GM19467 (cell line): Measurements from ENCODE around the gene TMEM50A.
"Not testable (repeated sequence)": the region's sequence is repeated elsewhere in the genome, so short reads cannot be mapped to it uniquely, and the experiment has no call there.

Experiments
- ATAC-seq: cut with Tn5 transposase; IDR thresholded peaks from one replicate; pipeline ENCODE4 v1.9.1; 2021; ENCODE audit warnings: mild to moderate bottlenecking, moderate library complexity; ENCODE audit not compliant: unreplicated experiment

The TMEM50A gene

DNA sequence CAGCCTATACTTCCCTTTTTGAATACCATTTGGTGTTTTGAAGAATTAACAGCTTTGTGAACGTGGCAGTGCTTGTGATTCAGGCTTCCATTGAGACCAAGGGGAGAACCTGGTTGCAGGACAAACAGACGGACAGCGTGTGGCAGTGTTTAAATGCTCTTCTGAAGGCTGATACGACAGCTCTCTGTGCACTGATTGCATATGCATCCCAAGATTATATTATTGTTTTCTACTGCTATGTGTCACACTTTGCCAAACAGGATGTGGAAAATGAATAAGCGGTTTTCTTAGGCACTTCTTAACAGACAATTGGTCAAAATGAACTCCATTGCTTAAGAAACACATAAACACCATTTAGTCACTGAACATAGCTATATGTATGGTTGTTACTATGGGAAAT is 8.2 kb upstream of the TMEM50A start:
- not testable (repeated sequence) for ATAC-seq

DNA sequence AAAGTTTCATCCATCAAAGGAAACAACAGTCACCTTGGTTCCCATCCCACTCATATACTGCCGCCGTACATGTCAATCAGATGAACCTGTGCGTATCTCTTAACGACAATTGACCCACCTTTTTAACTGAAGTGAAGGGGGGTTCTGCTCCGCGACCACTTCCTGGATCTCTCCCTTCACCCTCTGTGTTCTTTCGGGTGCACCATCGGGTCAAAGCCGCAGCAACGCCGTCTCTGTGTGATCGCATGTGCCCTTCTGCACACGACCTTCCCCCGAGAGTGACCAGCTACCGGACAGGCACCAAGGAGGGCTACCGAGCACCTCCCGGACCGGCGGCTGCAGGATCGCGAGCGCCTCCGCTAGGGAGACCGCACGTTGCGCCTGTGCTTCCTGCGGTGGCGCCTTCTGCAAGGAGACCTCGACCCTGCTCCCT is 1.2 kb upstream of the TMEM50A start:
- peak; percentile 36 for ATAC-seq

DNA sequence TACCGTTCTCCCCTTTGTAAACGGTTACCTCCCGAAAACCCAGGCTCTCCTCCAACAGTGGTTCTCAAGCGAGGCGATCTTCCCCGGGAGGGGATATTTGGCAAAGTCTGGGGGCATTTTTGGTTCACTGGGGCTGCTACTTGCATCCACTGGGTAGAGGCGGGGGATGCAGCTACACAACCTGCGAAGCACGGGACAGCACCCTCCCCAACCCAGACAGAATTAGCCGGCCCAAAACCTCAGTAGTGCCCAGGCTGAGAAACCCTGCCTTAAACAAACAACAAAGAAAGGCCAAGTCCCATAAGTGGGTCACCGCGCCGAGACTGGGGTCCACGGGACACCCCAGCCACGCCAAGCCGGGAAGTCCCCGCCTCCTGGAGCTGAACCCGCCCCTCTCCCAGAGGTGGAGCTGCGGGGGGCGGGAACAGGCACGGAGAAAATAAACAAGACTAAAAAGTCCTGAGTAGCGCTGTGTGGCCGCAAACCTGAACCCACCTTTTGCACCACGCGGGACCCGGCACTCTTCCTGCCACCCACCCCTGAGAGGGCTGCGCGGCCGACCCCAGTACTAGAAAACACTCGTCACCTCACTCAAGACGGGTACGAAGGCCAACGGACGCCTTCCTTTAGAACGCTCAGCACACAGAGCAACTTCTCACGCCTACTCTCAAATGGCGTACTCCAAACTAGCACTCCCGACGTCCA is 499 bp upstream of the TMEM50A start:
- peak; percentile 34 for ATAC-seq

DNA sequence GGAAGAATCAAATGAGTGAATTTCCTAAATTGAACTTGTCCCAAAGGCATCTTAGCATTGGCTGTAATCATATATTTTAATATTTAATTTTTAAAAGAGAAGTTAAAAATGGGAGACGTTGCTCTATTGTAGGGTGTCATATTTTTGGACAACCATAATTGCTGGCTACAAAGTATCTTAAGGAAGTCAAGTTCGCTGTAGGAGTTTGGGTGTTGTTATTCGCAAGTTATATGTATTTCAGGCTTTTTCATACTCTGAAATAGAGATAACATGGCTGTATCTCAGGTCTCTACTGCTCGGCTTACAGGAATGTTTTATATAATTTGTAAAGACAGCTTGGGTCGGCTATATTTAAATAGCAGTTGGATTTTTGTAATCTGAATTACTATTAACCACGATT is 852 bp downstream of the TMEM50A start:
- ATAC-seq: no peak

DNA sequence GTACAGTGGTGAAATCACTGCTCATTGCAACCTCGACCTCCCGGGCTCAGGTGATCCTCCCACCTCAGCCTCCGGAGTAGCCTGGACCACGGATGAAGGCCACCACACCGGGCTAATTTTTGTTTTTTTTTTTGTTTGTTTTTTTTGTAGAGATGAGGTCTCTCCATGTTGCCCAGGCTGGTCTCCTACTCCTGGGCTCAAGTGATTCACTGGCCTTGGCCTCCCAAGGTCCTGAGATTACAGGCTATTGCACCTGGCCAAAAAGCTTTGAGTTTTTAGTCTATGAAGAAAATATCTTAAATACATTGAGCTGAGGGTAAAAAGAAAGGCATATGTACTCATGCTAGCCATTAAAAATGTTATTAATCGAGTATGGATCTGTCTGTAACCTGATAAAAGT is 3.6 kb downstream of the TMEM50A start:
- ATAC-seq: no peak

DNA sequence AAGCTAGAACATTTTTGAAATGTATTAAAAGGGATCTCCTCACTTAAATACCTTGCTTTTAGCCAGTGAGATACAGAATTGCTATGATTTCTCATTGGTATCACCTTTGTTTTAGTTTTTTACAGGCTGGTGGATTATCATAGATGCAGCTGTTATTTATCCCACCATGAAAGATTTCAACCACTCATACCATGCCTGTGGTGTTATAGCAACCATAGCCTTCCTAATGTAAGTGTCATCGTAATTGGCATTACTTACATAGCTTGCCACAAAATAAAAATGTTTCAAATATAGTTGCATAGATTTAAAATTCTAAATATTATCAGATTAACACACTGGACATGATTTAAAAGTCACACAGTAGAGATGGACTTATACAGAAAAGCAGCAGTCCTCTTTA is 4.7 kb downstream of the TMEM50A start:
- ATAC-seq: no peak

DNA sequence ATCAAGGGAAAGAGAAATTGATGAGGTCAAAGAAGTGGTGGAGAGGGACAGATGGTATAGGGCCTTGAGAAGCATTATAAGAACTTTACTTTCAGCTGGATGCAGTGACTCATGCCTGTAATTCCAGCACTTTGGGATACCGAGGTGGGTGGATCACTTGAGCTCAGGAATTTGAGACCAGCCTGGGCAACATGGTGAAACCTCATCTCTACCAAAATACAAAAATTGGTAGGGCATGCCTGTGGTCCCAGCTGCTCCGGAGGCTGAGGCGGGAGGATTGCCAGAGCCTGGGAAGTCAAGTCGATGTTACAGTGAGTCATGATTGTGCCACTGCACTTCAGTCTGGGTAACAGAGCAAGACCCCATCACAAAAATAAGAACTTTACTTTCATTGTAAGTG is 5.7 kb downstream of the TMEM50A start:
- ATAC-seq: no peak

DNA sequence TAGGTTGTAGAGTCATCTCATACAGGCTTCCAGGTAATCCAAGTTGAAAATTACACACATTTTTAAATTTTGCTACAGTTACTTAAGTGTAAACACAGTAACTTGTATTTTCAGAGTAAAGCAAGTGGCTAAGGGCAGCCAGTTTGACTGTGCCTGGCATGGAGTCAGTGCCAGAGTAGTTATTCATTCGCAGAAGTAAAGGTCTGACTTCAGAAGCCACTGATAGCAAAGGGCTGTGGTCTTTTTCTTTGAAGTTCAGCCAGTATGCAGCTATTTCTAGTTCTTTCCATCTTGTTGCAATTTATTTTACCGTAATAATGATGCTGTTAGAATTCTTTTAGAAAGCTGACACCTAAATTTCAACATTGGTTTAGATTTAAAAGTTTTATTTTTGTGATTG is 9.4 kb downstream of the TMEM50A start:
- ATAC-seq: no peak

DNA sequence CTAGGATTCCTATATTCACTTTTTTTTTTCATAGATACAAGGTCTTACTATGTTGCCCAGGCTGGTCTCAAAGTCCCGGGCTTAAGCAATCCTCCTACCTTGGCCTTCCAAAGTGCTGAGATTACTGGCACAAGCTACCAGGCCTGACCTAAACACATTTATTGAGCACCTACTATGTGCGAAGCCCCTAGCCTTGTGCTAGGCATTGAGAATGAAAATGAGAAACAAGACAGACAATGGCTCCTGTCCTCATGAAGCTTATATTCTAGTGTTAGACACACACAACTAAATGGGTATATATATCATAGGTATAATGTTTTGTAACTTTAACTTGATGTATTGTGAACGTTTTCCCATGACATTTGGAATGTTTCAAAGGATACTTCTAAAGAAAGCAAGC is 11.5 kb downstream of the TMEM50A start:
- no peak for ATAC-seq

DNA sequence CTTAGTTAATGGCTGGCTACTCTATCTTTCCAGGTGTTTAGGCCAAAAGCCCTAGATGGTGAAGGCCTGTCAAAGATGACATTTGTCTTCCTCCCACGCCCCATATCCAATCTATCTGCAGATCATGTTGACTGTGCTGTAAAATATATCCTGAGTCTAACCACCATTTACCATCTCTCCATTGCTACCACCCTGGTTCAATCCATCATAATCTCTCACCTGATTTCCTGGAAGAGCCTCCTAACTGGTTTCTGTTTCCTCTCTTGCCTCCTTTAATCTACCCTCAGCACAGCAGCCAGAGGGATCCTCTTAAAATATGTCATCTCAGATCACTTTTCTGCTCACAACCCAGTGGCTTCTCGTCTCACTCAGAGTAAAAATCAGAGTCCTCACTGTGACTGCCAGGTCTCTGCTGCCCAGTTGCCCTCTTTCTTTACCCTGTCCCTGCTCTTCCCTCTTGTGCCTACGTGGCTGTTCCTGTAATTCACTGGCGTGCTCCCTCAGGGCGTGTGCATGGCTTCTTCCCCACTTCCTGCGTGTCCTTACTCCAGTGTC is 17.8 kb downstream of the TMEM50A start:
- ATAC-seq: no peak

DNA sequence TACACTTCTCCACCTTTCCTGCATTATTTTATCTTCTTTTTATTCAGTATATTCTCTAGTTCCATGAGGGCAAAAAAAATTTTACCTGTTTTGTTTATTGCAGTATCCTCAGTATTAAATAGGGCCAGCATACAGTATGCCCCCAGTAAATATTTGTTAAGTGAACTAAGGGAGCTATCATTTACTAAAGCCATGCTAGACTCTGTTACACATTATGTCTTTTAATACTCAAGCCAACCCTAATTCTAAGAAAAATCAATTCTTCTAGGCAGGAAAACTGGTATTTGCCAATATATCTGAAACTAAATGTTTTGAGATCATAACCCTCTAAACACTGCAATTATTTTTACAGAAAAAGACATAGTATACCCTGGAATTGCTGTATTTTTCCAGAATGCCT is 18.3 kb downstream of the TMEM50A start:
- no peak for ATAC-seq

DNA sequence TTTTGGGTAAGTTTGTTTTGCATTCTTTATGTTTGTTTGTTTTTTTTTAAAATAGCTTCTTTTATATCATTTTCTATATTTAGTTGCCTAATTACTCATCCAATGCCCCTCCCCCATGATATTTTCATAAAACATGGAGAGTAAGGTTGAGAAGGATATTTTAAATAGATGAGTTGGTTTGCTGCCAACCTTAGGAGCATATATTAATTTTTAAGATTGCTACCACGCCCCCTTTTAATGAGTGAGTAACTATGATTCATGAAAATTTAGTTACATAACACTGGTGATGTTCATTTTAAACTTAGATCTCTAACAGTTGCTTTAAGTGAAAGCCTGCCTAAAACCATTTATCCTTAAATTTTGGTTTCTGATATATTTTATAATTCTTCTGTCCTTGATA is 18.7 kb downstream of the TMEM50A start:
- ATAC-seq: no peak

DNA sequence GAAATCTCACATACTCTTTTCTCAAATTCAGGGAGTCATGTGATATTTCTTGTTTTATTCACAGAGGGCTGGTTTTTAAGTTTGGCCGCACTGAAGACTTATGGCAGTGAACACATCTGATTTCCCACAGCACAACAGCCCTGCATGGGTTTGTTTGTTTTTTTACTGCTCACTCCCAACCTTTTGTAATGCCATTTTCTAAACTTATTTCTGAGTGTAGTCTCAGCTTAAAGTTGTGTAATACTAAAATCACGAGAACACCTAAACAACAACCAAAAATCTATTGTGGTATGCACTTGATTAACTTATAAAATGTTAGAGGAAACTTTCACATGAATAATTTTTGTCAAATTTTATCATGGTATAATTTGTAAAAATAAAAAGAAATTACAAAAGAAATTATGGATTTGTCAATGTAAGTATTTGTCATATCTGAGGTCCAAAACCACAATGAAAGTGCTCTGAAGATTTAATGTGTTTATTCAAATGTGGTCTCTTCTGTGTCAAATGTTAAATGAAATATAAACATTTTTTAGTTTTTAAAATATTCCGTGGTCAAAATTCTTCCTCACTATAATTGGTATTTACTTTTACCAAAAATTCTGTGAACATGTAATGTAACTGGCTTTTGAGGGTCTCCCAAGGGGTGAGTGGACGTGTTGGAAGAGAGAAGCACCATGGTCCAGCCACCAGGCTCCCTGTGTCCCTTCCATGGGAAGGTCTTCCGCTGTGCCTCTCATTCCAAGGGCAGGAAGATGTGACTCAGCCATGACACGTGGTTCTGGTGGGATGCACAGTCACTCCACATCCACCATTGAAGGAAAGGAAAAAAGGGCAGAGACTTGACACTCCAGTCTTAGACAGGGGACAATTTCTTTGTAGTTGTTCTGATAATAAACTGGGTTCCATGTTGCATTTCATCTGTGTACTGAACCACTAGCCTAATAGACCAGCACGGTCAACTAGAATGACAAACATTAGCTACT is 22.8 kb downstream of the TMEM50A start:
- no peak for ATAC-seq

DNA sequence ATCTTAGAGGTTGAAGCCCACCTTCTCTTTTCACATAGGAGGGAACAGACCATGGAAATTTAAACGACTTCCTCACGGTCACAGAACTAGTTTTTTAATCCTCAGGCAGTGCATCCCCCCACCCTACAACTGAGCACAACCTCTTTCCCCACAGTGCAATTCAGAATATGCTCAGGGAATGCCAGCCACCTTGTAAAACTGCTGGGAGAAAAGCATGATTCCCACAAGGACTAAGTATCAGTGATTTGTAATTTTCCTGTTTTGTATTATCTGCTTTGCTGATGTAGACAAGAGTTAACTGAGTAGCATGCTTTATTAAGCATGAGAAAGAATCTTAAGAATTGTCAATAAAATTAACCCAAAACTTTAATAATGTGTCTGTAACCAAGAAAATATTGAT is 23.8 kb downstream of the TMEM50A start:
- no peak for ATAC-seq

DNA sequence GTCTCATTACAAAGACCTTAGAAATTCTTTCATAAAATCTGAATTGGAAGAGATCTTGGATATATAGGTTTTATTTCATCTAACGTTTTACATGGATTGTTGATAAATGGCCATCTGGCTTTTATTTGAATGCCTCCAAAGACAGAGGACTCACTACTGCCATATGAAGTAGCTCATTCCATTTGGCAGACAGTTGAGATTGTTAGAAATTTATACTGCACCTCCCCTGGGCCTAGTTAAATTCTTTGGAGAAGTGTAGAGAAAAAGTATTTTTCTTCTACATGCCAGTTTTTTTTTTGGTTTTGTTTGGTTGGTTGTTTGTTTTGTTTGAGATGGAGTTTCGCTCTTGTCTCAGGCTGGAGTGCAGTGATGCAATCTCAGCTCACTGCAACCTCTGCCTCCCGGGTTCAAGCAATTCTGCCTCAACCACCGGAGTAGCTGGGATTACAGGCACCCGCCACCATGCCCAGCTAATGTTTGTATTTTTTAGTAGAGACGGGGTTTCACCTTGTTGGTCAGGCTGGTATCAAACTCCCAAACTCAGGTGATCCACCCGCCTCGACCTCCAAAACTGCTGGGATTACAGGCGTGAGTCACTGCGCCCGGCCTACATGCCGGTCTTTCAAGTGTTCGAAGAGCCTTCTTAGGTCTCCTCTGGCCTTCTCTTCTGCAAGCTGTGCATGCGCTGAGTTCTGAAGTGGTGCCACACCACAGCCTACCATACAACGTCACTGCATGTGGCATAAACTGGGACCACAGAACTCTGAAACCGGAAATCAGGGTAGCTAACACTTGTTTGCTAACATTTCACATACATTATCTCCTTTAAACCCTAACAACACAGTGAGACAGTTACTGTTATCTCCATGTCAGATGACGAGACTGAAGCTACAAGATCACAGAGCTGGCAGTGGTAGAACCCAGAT is 24.8 kb downstream of the TMEM50A start:
- ATAC-seq: not testable (repeated sequence)

DNA sequence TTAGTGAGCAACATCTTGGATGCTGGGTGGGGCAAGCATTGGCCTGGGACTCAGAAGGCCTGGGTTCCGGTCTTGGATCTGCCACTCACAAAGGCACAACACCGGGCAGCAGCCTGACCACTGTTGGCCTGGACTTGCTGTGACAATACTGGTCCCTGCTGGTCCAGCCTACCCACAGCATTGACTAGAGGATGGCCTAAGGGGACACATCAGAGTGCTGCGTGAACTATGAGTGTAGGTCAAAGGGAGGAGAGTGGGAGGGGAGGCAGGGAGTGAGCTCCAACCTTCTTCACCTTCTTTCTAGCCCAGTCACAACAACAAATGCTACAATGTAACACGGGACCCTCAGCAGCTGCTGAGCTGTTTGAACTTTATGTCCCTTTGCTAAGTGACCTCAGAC is 31.1 kb downstream of the TMEM50A start:
- ATAC-seq: no peak

DNA sequence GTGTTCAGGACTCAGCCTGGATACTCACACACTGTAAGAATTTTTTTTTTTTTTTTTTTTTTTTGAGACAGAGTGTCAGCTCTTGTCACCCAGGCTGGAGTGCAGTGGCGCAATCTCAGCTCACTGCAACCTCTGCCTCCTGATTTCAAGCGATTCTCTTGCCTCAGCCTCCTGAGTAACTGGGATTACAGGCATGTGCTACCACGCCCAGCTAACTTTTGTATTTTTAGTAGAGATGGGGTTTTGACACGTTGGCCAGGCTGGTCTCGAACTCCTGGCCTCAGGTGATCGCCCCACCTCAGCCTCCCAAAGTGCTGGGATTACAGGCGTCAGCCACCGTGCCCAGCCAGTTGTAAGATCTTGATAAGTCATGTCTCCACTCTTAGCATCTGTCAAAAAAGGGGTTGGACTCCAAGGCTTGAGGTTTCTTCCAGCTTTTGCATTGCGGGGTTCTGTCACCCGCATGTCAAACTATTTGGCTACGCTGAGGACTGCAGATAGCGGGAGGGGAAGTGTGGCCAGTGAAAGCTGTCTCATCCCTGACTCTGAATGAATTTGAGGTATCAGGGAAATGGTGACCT is 31.6 kb downstream of the TMEM50A start:
- ATAC-seq: not testable (repeated sequence)

DNA sequence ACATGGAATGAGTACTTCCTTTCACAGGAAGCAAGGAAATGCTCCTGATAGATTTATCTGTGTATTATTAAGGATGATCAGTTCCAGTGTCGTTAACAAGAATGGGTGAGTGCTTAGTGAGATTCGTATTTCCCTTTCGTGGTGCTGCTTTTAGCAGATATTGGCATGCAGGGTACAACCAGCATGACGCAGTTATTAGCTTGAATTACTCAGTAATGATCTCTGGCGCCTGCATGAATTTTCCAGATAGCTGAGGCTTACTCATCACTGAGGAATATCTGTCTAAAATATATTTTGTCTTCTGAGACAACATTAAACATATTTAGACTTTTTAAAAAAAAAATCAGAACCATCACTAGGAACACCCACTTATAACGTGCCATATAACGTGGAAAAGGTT is 33.6 kb downstream of the TMEM50A start:
- not testable (repeated sequence) for ATAC-seq

DNA sequence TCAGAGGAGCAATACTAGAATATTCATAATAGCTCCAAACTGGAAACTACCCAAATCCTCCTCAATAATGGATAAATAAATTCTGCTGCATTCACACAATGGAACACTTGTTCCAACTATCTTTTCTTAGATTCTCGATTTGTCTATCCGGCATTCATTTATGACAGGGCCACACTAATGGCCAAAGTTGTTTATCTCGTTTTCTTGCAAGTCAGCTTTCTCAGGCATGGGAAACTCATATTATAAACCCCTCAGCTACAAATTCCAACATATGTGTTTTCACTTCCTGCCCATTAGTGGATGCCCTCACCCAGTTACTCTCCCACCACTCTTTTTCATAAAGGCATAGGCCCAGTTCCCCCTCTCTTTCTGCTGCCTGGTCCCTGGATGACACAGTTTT is 40.2 kb downstream of the TMEM50A start:
- ATAC-seq: not testable (repeated sequence)

DNA sequence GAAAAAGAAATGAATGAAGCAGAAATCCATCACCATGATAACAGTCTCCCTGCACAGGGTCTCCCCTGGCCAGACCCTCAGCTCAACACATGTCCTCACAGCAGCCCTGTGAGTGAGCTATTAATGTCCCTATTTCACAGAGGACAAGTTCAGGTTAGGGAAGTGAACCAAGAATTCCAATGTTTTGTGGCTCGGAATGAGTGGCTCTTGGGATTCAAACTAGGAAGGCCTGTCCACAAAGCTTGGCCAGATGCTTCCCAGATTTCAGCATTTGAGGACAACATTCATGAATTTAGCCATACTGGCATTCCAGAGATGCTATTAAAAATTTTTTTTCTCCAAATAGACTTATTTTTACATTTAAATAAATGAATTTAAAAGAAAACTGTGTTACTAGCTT is 44.4 kb downstream of the TMEM50A start:
- not testable (repeated sequence) for ATAC-seq
